Measurements from ENCODE around the gene SEZ6L. TPM values are rescaled to one million over a fixed set of nuclear protein-coding genes. Genes with fewer than 3 reads are reported as not detected.

Gene SEZ6L
- total and polyA plus RNA-seq, 2 experiments from 2014 or later, result 0.43 to 0.44 TPM

- DNase-seq (ENCODE audit: low spot score), result no peak
- Histone ChIP-seq H2AFZ (no peak overlapping the region), H3K9me2 (replicated peaks; ENCODE audit: insufficient read depth) (no peaks in the 10 kb centered on the region), H3K36me3 (replicated peaks; ENCODE audit: insufficient read depth, low read depth) (no peaks in the 10 kb centered on the region), H3K4me1 (ENCODE audit: insufficient read depth) (no peaks in the 10 kb centered on the region), H3K9me3 (ENCODE audit: low read depth) (no peaks in the 10 kb centered on the region), H3K27ac (no peak overlapping the region), H3K4me2 (no peak overlapping the region), H3K4me3 (no peak overlapping the region), H3K79me2 (no peaks in the 10 kb centered on the region), H3K27me3 (no peaks in the 10 kb centered on the region), H4K20me1 (ENCODE audit: insufficient read depth, poor library complexity, severe bottlenecking) (no peaks in the 10 kb centered on the region)
- WGBS (ENCODE audit: low lambda C conversion rate, missing lambda C conversion rate), result 83% methylated on average over 20 of the region's 20 CpGs
- TF ChIP-seq EZH2phosphoT487 (IDR thresholded peaks at IDR 0.05; ENCODE audit: low read depth, severe bottlenecking, unreplicated experiment) (no peak), EZH2 (IDR thresholded peaks at IDR 0.05; ENCODE audit: borderline replicate concordance) (no peak), CTCF (IDR thresholded peaks at IDR 0.05; ENCODE audit: poor library complexity) (no peak)
Measured at GRCh38 chr22:26354707-26355106, 185.4 kb downstream of the SEZ6L start.

- no peak overlapping the region for H3K27ac ChIP-seq
- H3K4me3 ChIP-seq, result no peak overlapping the region
- no peaks in the 10 kb centered on the region for H4K20me1 ChIP-seq (ENCODE audit: insufficient read depth, poor library complexity, severe bottlenecking)
- 86% methylated on average over 2 of the region's 2 CpGs for WGBS (ENCODE audit: low lambda C conversion rate, missing lambda C conversion rate)
- no peaks in the 10 kb centered on the region for H3K9me3 ChIP-seq (ENCODE audit: low read depth)
- H3K4me1 ChIP-seq (ENCODE audit: insufficient read depth), result no peaks in the 10 kb centered on the region
- no peaks in the 10 kb centered on the region for H3K9me2 ChIP-seq (replicated peaks; ENCODE audit: insufficient read depth)
- no peaks in the 10 kb centered on the region for H3K79me2 ChIP-seq
- no peak overlapping the region for H2AFZ ChIP-seq
- no peak for TF ChIP-seq EZH2phosphoT487 (IDR thresholded peaks at IDR 0.05; ENCODE audit: low read depth, severe bottlenecking, unreplicated experiment)
- TF ChIP-seq EZH2 (IDR thresholded peaks at IDR 0.05; ENCODE audit: borderline replicate concordance), result no peak
- TF ChIP-seq CTCF (IDR thresholded peaks at IDR 0.05; ENCODE audit: poor library complexity), result no peak
- H3K36me3 ChIP-seq (replicated peaks; ENCODE audit: insufficient read depth, low read depth), result no peaks in the 10 kb centered on the region
- H3K4me2 ChIP-seq, result no peak overlapping the region
- no peak for DNase-seq (ENCODE audit: low spot score)
- peaks cover 5% of the 10 kb centered on the region for H3K27me3 ChIP-seq
Measured at GRCh38 chr22:26357281-26357680, 188.0 kb downstream of the SEZ6L start.

GRCh38 chr22:26357813-26358212, 188.6 kb downstream of the SEZ6L start:
- Histone ChIP-seq H3K4me1 (ENCODE audit: insufficient read depth) (no peaks in the 10 kb centered on the region), H3K4me2 (no peak overlapping the region), H4K20me1 (ENCODE audit: insufficient read depth, poor library complexity, severe bottlenecking) (no peaks in the 10 kb centered on the region), H3K36me3 (replicated peaks; ENCODE audit: insufficient read depth, low read depth) (no peaks in the 10 kb centered on the region), H3K9me2 (replicated peaks; ENCODE audit: insufficient read depth) (no peaks in the 10 kb centered on the region), H3K27me3 (peaks cover 8% of the 10 kb centered on the region), H3K4me3 (no peak overlapping the region), H3K27ac (no peak overlapping the region), H3K9me3 (ENCODE audit: low read depth) (no peaks in the 10 kb centered on the region), H3K79me2 (no peaks in the 10 kb centered on the region), H2AFZ (no peak overlapping the region)
- no peak for DNase-seq (ENCODE audit: low spot score)
- 79% methylated on average over 9 of the region's 9 CpGs for WGBS (ENCODE audit: low lambda C conversion rate, missing lambda C conversion rate)
- TF ChIP-seq CTCF (IDR thresholded peaks at IDR 0.05; ENCODE audit: poor library complexity) (no peak), EZH2 (IDR thresholded peaks at IDR 0.05; ENCODE audit: borderline replicate concordance) (no peak), EZH2phosphoT487 (IDR thresholded peaks at IDR 0.05; ENCODE audit: low read depth, severe bottlenecking, unreplicated experiment) (no peak)

- no peak overlapping the region for H2AFZ ChIP-seq
- H3K9me3 ChIP-seq (ENCODE audit: low read depth), result no peaks in the 10 kb centered on the region
- H3K9me2 ChIP-seq (replicated peaks; ENCODE audit: insufficient read depth), result no peaks in the 10 kb centered on the region
- no peaks in the 10 kb centered on the region for H4K20me1 ChIP-seq (ENCODE audit: insufficient read depth, poor library complexity, severe bottlenecking)
- no peak overlapping the region for H3K4me2 ChIP-seq
- H3K4me3 ChIP-seq, result no peak overlapping the region
- H3K4me1 ChIP-seq (ENCODE audit: insufficient read depth), result no peaks in the 10 kb centered on the region
- DNase-seq (ENCODE audit: low spot score), result no peak
- 89% methylated on average over 4 of the region's 4 CpGs for WGBS (ENCODE audit: low lambda C conversion rate, missing lambda C conversion rate)
- no peaks in the 10 kb centered on the region for H3K79me2 ChIP-seq
- H3K27ac ChIP-seq, result no peak overlapping the region
- no peak for TF ChIP-seq EZH2phosphoT487 (IDR thresholded peaks at IDR 0.05; ENCODE audit: low read depth, severe bottlenecking, unreplicated experiment)
- TF ChIP-seq EZH2 (IDR thresholded peaks at IDR 0.05; ENCODE audit: borderline replicate concordance), result no peak
- TF ChIP-seq CTCF (IDR thresholded peaks at IDR 0.05; ENCODE audit: poor library complexity), result no peak
- no peaks in the 10 kb centered on the region for H3K36me3 ChIP-seq (replicated peaks; ENCODE audit: insufficient read depth, low read depth)
- peaks cover 15% of the 10 kb centered on the region for H3K27me3 ChIP-seq
Measured at GRCh38 chr22:26359156-26359555, 189.9 kb downstream of the SEZ6L start.

Data from hepatocyte (in vitro differentiated cells).